Stimulated activated CD8-positive, alpha-beta memory T cell treated with anti-CD3 and anti-CD28 coated beads, Interleukin-12 subunit alpha, Interleukin-12 subunit beta, amount 100 ng/mL, for 1 hour (primary cell): ENCODE results near the gene FUCA2.
"Not testable (repeated sequence)": the region's sequence is repeated elsewhere in the genome, so short reads cannot be mapped to it uniquely, and the experiment has no call there.

Experiments
- DNase-seq: peaks from one replicate; pipeline ENCODE4 v3.0.0-alpha.2; 2020; ENCODE audit warnings: low read depth

Gene FUCA2

GRCh38 chr6:143496974-143497373 is 14.5 kb downstream of the FUCA2 start:
- DNase-seq: no peak

GRCh38 chr6:143490775-143491174 is 20.7 kb downstream of the FUCA2 start:
- no peak for DNase-seq

GRCh38 chr6:143490244-143490643 is 21.3 kb downstream of the FUCA2 start:
- DNase-seq: no peak

- no peak for DNase-seq
Measured at GRCh38 chr6:143486752-143487151, 24.8 kb downstream of the FUCA2 start.

- no peak for DNase-seq
Measured at GRCh38 chr6:143485967-143486366, 25.6 kb downstream of the FUCA2 start.

- no peak for DNase-seq
Measured at GRCh38 chr6:143482593-143482992, 28.9 kb downstream of the FUCA2 start.

GRCh38 chr6:143478479-143479062 is 32.9 kb downstream of the FUCA2 start:
- DNase-seq: no peak

- DNase-seq: no peak
Measured at GRCh38 chr6:143476545-143476944, 35.0 kb downstream of the FUCA2 start.

- DNase-seq: no peak
Measured at GRCh38 chr6:143471822-143472221, 39.7 kb downstream of the FUCA2 start.

- not testable (repeated sequence) for DNase-seq
Measured at GRCh38 chr6:143468823-143469222, 42.7 kb downstream of the FUCA2 start.

- no peak for DNase-seq
Measured at GRCh38 chr6:143468026-143468425, 43.5 kb downstream of the FUCA2 start.

- DNase-seq: no peak
Measured at GRCh38 chr6:143465546-143465945, 46.0 kb downstream of the FUCA2 start.

GRCh38 chr6:143457563-143458359 is 53.8 kb downstream of the FUCA2 start:
- no peak for DNase-seq

GRCh38 chr6:143451531-143451930 is 60.0 kb downstream of the FUCA2 start:
- no peak for DNase-seq

- DNase-seq: peak; percentile 87
Measured at GRCh38 chr6:143450453-143451371, 60.8 kb downstream of the FUCA2 start, which contains the start of the genes ADAT2 and PEX3. Gene ADAT2 (minus strand): TSS chr6:143450695. CDS start chr6:143450658, 37 bp downstream. Gene PEX3 (plus strand): TSS chr6:143450805. CDS start chr6:143451043, 238 bp downstream.

GRCh38 chr6:143449714-143450452 is 61.6 kb downstream of the FUCA2 start:
- peak; percentile 20 for DNase-seq

- no peak for DNase-seq
Measured at GRCh38 chr6:143449082-143449713, 62.3 kb downstream of the FUCA2 start.

GRCh38 chr6:143447865-143448264 is 63.7 kb downstream of the FUCA2 start:
- not testable (repeated sequence) for DNase-seq
